Subcutaneous abdominal adipose tissue (tissue), 5 donors: ENCODE data around the gene MTCL1.

Experiments
- H3K27ac ChIP-seq: one replicate; pipeline ENCODE4 v1.7.0; 2013; ENCODE audit warnings: low read depth, mild to moderate bottlenecking, inconsistent platforms, low read length, moderate library complexity
- H3K27me3 ChIP-seq, 5 donors: one replicate each; pipeline ENCODE4 v1.7.0; 2013; ENCODE audit warnings: low read length in 5 of 5, inconsistent platforms in 1 of 5; ENCODE audit not compliant: control insufficient read depth in 5 of 5, insufficient read depth in 4 of 5
- H3K36me3 ChIP-seq, 5 donors: one replicate each; pipeline ENCODE4 v1.7.0; 2013; ENCODE audit warnings: low read length in 5 of 5; ENCODE audit not compliant: control insufficient read depth in 5 of 5, insufficient read depth in 5 of 5
- H3K4me1 ChIP-seq, 5 donors: one replicate each; pipeline ENCODE4 v1.7.0; 2013; ENCODE audit warnings: low read length in 5 of 5, mild to moderate bottlenecking in 3 of 5, moderate library complexity in 1 of 5; ENCODE audit not compliant: control insufficient read depth in 5 of 5, insufficient read depth in 5 of 5
- H3K4me3 ChIP-seq, 5 donors: one replicate each; pipeline ENCODE4 v1.7.0; 2013; ENCODE audit warnings: low read length in 5 of 5, low read depth in 1 of 5
- H3K9ac ChIP-seq, 5 donors: one replicate each; pipeline ENCODE4 v1.7.0; 2013; ENCODE audit warnings: low read length in 5 of 5, mild to moderate bottlenecking in 4 of 5, moderate library complexity in 3 of 5
- H3K9me3 ChIP-seq, 5 donors: one replicate each; pipeline ENCODE4 v1.7.0; 2013; ENCODE audit warnings: low read length in 5 of 5; ENCODE audit not compliant: control insufficient read depth in 5 of 5
- donor health status: healthy.
- donor health status: healthy.
- donor health status: healthy.
- donor health status: healthy.
- donor health status: healthy.

Gene MTCL1

DNA sequence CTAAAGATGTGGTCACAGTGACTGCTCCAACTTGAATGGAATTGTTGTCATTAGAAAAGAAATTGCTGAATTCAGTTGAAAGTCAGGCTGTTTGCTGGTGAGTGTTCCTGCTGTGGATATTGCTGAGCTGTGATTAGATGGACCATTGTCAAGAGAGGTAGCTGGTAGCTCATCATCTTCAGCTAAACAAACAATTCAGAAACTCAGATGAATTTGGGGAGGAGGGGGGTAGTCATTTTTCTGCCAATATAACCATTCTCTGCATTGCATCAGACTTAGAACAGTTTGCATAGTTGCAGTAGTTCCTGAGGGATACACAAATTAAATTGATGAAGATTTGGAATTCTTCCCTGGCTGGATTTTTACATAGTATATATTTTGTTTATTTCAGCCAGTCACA is 108.3 kb downstream of the MTCL1 start:
- Histone ChIP-seq H3K36me3 (no peaks in the 10 kb centered on the region), H3K27me3 (no peaks in the 10 kb centered on the region), H3K4me3 (no peak overlapping the region), H3K9me3 (no peaks in the 10 kb centered on the region), H3K27ac (no peak overlapping the region), H3K9ac (no peak overlapping the region), H3K4me1 (peaks cover 0 to 4% (median 0%) of the 10 kb centered on the region in 5 donors)

GRCh38 chr18:8814206-8814605 is 108.8 kb downstream of the MTCL1 start:
- Histone ChIP-seq H3K36me3 (peaks cover 0 to 2% (median 0%) of the 10 kb centered on the region in 5 donors), H3K9me3 (no peaks in the 10 kb centered on the region), H3K4me3 (no peak overlapping the region), H3K9ac (no peak overlapping the region), H3K27me3 (no peaks in the 10 kb centered on the region), H3K4me1 (peaks cover 0 to 4% (median 0%) of the 10 kb centered on the region in 5 donors), H3K27ac (no peak overlapping the region)

- H3K4me1 ChIP-seq = peaks cover 0 to 4% (median 0%) of the 10 kb centered on the region in 5 donors
- peaks cover 0 to 4% (median 0%) of the 10 kb centered on the region in 5 donors for H3K36me3 ChIP-seq
- no peak overlapping the region for H3K27ac ChIP-seq
- H3K9me3 ChIP-seq = no peaks in the 10 kb centered on the region
- H3K9ac ChIP-seq = no peak overlapping the region
- no peak overlapping the region for H3K4me3 ChIP-seq
- no peaks in the 10 kb centered on the region for H3K27me3 ChIP-seq
Observed at GRCh38 chr18:8816220-8816619, 110.9 kb downstream of the MTCL1 start.

DNA sequence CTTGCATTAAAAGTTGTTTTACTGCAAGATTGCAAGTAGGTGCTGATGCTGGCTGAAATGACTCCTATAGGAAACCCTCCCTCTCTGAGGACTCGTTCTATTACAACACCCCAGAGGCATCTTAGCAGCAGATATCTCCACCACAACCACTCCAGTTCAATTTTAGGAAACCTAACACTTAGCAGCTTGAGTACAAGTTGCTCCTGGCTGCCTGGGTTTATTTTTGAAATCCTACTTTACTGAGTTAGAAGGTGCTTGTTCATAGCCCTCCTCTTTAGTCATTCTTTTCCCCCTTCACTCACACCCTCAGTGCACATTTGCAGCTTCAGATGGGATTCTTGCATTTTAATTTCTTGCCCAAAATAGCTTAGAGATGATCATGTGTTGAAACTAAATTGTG is 111.5 kb downstream of the MTCL1 start:
- Histone ChIP-seq H3K9ac (no peak overlapping the region), H3K27ac (no peak overlapping the region), H3K9me3 (no peaks in the 10 kb centered on the region), H3K36me3 (peaks cover 0 to 4% (median 0%) of the 10 kb centered on the region in 5 donors), H3K4me1 (peaks cover 0 to 4% (median 0%) of the 10 kb centered on the region in 5 donors), H3K4me3 (no peak overlapping the region), H3K27me3 (no peaks in the 10 kb centered on the region)

DNA sequence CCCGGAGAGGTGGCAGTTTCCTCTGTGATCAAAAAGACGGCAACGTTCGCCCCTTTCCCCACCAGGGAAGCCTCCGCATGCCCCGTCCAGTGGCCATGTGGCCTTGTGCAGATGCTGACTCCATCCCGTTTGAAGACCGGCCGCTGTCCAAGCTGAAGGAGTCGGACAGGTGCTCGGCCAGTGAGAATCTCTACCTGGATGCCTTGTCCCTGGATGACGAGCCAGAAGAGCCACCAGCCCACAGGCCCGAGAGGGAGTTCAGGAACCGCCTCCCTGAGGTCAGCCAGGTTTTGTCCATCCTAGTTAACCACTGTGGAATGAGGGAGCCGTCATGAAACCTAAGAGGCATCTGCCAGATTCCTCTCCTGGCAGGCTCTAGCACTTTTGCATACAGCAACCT is 113.6 kb downstream of the MTCL1 start:
- H3K36me3 ChIP-seq = peaks cover 0 to 4% (median 0%) of the 10 kb centered on the region in 5 donors
- no peak overlapping the region for H3K4me3 ChIP-seq
- no peak overlapping the region for H3K9ac ChIP-seq

DNA sequence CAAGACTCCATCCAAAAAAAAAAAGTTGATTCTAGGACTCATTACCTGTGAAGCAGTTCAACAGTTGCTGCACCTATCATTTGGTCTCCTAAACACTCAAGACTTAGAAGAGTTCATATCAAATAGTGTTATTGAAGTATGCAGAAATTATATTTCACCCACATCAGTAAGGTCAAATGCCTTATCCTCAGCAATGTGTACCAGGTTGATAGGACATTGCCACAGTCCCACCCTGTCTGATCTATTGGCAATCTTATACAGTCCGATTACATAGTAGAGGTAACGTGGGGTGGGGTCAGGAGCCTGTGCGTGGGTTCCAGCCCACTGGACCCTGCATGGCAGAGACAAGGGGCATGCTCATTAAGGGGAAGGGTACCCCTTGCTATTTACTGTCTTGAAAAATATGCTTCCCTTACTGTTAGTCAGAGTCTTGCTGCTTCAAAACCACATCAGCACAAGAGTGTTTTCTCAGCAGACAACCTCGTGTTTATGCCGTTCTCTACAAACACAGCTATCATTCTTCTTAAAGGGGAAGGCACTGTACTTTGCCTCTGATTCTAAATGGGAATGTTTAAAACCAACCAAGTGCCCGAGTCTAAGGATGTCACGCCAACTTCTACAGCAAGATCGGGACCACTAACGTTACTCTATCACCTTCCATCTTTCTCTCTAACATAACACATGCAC is 115.2 kb downstream of the MTCL1 start:
- Histone ChIP-seq H3K9me3 (no peaks in the 10 kb centered on the region), H3K9ac (no peak overlapping the region), H3K4me1 (no peaks in the 10 kb centered on the region), H3K36me3 (peaks cover 0 to 4% (median 0%) of the 10 kb centered on the region in 5 donors), H3K4me3 (no peak overlapping the region), H3K27me3 (no peaks in the 10 kb centered on the region), H3K27ac (no peak overlapping the region)

More for the DNA sequence above, 113.6 kb downstream of the MTCL1 start:
- Histone ChIP-seq H3K4me1 (no peaks in the 10 kb centered on the region), H3K27me3 (no peaks in the 10 kb centered on the region), H3K9me3 (no peaks in the 10 kb centered on the region), H3K27ac (no peak overlapping the region)

- Histone ChIP-seq H3K36me3 (peaks cover 0 to 4% (median 0%) of the 10 kb centered on the region in 5 donors), H3K9me3 (no peaks in the 10 kb centered on the region), H3K4me1 (no peaks in the 10 kb centered on the region), H3K27me3 (no peaks in the 10 kb centered on the region), H3K9ac (no peak overlapping the region), H3K4me3 (no peak overlapping the region), H3K27ac (no peak overlapping the region)
Observed at GRCh38 chr18:8821083-8821465, 115.7 kb downstream of the MTCL1 start.

DNA sequence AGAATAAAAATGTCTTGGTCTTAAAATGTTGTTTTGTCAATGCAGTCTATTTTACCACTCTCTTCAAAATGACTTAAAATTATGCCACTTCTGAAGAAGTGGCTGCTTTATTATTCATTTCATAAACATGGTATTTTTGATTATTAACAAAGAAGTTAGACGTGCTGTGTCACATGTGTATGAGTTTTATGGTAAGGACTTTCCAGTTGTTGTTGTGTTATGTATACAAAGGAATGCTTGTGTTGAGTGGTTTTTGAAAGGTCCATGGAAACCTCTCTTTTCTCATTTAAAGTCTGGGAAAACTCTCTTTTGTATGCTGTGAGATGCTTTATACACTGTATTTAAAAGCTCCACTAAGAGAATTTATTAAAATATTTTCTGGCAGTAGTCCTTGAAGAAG is 116.2 kb downstream of the MTCL1 start:
- no peaks in the 10 kb centered on the region for H3K4me1 ChIP-seq
- H3K36me3 ChIP-seq = peaks cover 0 to 4% (median 0%) of the 10 kb centered on the region in 5 donors
- H3K9ac ChIP-seq = no peak overlapping the region

GRCh38 chr18:8822643-8823042 is 117.3 kb downstream of the MTCL1 start:
- H3K9me3 ChIP-seq = no peaks in the 10 kb centered on the region
- no peaks in the 10 kb centered on the region for H3K27me3 ChIP-seq
- peaks cover 0 to 4% (median 0%) of the 10 kb centered on the region in 5 donors for H3K36me3 ChIP-seq
- H3K27ac ChIP-seq = no peak overlapping the region
- H3K4me1 ChIP-seq = no peaks in the 10 kb centered on the region
- H3K9ac ChIP-seq = no peak overlapping the region
- no peak overlapping the region for H3K4me3 ChIP-seq

More for the DNA sequence above, 116.2 kb downstream of the MTCL1 start:
- Histone ChIP-seq H3K4me3 (no peak overlapping the region), H3K9me3 (no peaks in the 10 kb centered on the region), H3K27me3 (no peaks in the 10 kb centered on the region), H3K27ac (no peak overlapping the region)

DNA sequence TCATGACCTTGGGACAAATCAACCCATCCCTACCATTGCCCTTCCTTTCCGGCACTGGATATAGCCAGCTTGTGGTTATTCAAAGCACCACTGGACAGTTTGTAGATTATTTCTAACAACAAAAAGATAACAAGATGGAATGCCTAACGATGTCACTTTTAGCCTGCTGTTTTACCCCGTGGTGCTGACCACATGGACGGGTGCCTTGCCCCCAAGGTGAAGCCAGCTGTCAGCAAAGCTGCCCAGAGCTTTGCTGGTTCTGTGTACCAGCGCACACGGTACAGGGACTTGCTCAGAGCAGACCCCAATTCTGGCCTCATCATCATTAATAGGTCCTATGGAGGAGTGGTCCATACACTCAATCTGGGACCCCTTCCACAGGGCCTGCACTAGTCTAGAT is 118.2 kb downstream of the MTCL1 start:
- H3K36me3 ChIP-seq = peaks cover 0 to 4% (median 0%) of the 10 kb centered on the region in 5 donors

More for the DNA sequence above, 118.2 kb downstream of the MTCL1 start:
- no peaks in the 10 kb centered on the region for H3K9me3 ChIP-seq
- H3K9ac ChIP-seq = no peak overlapping the region
- peaks cover 0 to under 1% (median 0%) of the 10 kb centered on the region in 5 donors for H3K4me1 ChIP-seq
- H3K27ac ChIP-seq = no peak overlapping the region
- no peaks in the 10 kb centered on the region for H3K27me3 ChIP-seq
- no peak overlapping the region for H3K4me3 ChIP-seq
